RPMI7951 (cell line): Measurements from ENCODE around the gene PVALEF. TPM values are rescaled to one million over a fixed set of nuclear protein-coding genes. Genes with fewer than 3 reads are reported as not detected.

Experiments used
- DNase-seq: peaks from one replicate; pipeline ENCODE4 v3.0.0-alpha.2; 2012; ENCODE audit warnings: low read depth
- total RNA-seq: library from RNA; depleted of rRNA; stranded (reverse); fragments of >200 nt; shearing (Covaris generic); gene quantifications from 2 replicates; pipeline ENCODE4 v1.2.3, GENCODE V29; 2014

PVALEF gene
- total RNA-seq, 1 experiment from 2014 or later = not detected

- no peak for DNase-seq
Observed at GRCh38 chr17:81197409-81197795, 32.1 kb downstream of the PVALEF start.

DNA sequence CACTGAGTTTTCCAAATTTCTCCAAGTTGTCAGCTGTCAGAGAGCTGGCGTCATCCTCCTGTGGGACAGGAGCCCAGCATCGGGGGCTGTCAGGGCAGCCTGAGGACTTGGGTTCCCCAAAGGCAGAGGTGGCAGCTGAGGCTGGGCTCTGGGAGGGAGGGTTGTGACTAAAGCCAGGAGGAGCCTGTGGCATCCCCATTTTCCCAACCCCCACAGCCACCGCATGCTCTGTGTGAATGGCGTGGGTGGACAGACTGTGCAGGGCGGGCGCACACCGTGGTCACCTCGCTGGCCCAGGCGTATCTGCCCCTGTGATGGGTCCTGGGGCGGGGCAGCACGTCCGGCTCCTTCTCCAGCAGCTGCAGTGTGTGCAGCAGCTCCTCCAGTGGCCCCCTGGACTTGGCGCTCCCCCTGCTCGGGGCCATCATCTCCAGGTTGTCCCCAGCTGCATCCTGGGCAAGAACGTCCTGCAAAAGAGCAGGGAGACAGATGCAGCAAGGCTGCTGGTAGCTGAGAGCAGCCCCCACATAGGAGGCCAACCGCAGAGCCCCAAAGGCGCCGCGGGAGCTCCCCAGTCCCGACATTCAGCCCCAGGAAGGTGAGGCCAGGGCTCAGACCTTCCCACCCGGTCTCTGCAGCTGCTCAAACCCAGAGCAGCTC lies 32.7 kb downstream of the PVALEF start:
- no peak for DNase-seq

GRCh38 chr17:81198826-81199481 lies 33.6 kb downstream of the PVALEF start:
- DNase-seq = no peak

DNA sequence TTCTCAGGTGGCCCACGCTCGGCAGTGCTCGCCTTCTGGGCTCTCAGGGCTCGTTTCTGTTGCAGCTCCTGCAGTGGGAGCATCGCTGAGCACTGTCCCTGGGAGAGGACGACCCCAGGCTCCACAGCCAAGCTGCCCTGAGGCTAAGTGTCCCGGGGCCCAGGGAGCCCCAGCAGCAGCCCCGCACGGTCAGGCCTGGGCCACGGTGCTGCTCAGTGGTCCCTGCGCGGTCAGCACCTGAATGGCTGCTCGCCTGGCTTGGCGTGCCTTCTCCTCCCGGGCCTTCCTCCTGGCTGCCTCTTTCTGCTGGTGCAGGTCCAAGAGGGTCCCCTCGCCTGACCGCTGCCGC lies 34.1 kb downstream of the PVALEF start:
- no peak for DNase-seq

GRCh38 chr17:81200201-81200600 lies 34.9 kb downstream of the PVALEF start:
- DNase-seq = no peak

DNA sequence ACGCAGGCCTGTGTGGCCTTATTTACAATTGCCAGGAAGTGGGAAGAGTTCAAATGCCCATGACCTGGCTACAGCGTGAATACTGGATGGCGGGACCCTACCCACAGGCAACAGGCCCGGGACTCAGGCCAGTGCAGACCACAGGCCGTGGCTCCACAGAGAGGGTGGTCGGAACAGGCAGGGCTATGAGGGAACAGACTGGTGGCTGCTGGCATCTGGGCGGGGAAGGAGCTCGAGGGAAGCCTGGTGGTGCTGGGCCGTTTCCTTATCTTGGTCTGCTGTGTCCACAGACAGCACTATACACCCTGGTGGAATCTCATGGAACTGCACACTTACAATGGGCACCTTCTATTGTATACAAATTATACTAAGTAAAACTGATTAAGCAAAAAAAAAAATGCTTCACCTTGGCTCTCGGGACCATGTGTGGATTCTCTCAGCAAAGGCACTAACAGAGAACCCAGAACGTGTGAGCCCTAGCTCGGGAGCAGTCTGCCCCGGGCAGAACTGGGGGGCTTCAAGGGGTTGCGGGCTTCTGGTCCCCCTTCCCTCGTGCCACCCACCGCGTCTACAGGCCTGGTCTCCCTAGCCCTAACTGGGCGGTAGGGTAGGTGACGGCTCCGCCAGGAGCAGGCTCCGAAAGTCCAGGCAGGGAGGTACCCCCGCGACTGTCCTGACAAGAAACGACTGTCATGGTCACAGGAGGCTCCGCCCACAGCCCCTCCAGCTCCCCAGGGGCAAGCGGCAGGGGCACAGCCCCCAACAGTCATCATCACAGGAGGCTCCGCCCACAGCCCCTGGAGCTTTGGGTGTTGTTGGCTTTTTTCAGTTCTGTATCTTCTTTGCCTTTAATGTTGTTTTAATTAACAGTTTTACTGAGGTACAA lies 35.6 kb downstream of the PVALEF start:
- peak; percentile 40 for DNase-seq

DNA sequence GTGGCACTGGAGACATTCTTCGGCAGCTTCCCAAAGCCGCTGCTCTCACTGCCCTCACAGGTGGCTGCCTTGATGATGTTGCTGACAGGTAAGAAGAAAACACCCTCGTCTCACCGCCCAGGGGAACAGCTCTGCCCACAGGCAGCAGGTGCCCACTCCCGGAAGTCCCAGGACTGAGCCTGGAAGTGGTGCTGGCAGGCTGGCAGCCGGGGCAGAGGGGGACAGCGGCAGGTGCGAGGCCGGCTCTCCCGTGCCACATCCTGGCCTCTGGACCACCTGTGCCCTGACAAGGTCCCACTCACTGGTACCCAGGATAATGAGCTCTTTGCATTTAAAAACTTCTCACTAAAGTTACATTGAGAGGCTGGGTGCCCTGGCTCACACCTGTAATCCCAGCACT lies 37.0 kb downstream of the PVALEF start:
- DNase-seq = no peak

DNA sequence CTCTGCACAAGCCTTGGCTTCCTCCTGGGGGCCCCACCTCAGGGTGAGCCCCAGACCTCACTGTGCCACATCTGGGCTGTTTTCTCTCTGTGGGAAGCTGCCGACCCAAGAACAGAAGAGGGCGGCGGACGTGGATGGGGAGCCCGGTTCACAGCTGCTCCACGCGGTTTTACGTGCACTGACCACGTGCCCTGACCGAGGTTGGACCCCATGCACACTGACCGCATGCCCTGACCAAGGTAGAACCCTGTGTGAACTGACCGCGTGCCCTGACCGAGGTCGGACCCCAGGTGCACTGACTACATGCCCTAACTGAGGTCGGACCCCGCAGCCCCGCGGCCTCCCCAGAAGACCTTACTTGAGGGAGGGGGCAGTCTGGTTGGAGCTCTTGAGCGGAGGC lies 37.8 kb downstream of the PVALEF start:
- no peak for DNase-seq

DNA sequence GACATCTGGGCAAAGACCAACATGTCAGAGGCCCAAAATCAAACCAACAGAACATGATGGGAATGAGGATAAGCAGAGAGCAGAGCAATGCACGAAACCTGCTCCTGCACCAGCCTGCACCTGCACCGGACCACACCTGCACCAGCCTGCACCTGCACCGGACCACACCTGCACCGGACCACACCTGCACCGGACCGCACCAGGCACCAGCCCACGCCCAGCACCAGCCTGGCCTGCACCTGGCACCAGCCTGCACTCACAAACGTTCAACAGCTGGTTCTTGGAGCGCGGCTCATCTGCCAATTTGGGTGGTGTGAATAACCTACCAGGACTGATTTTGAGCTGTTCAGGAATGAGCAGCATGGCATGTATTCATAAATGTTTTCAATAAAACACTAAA lies 39.3 kb downstream of the PVALEF start:
- no peak for DNase-seq

- DNase-seq = no peak
Observed at GRCh38 chr17:81206166-81206565, 40.9 kb downstream of the PVALEF start.

DNA sequence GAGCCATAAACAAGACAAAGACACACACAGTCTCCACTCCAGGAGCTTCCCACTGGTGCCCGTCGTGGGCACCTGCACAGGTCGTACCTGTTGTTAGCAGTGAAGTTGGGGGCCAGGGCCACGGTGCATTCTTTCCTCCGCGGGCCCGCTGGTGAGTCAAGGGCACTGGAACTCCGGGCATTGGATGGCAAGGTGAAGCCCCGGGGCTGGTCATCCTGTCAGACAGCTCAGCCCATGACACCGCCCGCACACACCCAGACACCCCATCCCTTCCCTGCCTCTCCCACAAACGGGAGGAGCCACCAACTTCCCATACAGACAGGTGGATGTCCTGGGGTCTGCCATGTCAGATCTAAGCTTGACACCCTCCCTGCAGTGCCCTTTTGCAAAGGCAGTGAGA lies 41.4 kb downstream of the PVALEF start:
- DNase-seq = no peak

DNA sequence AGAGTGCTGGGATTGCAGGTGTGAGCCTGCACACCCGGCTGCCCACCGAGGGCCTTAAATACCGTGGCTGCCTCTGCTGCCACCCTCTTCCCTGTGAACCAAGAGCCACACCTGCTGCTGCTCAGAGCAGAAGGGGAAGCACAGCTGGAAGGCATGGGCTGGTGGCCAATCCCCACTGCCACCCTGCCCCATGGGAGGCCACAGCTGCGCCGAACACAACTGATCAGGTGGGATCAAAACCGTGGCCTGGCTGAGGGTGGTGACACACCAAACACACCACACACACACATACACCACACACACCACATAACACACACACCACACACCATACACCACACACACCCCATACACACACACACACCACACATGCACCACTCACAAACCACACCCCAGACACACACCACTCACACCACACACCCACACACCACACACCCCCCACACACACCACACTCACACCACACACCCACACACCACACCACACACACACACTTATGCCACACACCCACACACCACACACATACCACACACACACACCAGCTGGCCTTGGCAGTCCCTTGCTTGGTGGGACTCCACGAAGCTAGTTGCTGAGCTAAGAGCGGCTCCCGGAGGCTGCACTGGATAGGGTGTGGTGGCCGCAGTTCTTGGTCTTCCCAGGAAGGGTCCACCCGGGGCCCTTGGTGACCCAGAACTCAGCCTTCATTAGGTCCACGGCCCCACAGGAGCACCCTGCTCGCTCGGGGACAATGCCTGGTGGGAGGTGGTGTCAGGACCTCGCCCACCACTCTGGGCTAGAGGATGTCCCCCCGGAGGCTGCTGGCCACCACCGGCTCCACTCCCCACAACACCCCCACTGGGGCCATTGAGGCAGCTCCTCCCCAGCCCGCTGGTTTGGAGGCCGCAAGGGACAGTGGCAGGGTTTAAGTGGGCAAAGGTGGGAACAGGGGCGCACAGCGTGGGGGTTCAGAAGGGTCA lies 42.6 kb downstream of the PVALEF start:
- peak; percentile 15 for DNase-seq

DNA sequence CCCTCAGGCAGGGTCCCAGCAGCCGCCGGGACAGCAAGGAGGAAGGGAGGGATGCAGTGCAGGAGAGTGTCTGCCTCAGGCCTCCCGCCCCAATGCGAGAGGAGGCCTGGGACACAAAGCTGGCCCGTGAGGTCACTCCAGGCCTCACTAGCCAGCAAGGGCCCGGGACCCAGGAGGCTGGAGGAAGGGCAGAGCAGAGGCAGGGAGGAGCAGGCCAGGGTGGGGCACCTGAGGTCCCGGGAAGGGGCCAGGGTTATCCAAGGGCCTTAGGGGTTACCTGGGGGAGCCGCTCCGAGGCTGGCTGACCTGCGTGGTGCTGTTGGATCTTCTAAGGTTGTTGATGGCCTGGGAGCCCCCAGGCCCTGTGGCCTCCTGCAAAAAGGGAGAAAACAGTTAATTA lies 43.3 kb downstream of the PVALEF start:
- DNase-seq = no peak

DNA sequence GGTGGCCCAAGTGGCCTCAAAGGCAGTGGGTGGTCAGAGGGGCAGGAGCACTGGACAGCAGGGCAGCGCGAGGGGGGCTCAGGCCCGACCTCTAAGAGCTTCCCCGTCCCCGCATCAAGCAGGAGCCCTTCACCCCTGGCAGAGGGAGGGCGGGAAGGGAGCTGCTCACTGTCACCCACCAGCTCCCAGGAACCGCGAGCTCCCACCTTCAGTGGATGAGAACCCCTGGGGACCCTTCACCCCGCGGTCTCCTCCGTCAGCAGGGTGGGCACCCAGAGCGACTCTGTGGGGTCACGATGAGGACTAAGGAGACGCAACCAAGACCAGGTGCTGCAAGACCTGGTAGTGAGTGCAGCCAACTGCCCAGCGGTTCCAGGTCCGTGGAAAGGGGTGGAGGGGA lies 43.8 kb downstream of the PVALEF start:
- no peak for DNase-seq

GRCh38 chr17:81210466-81210865 lies 45.2 kb downstream of the PVALEF start:
- DNase-seq = no peak

DNA sequence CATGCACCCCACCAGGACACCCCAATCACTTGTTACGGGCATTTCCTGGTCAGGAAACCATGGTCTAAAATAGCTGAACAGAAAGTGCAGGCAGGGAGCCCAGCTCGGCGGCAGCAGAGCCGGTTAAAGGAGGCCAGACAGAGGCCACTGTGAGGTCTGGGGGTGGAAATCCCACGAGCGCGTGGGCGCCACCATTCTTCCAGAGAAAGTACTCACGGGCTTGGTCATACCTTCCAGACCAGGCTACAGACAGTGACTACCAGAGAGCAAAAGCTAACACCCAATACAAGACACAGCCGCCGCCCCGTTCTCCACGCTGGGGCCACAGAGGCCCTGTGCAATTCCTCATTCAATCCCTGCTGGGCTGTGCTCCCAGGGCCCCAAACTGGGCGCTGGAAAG lies 45.6 kb downstream of the PVALEF start:
- no peak for DNase-seq

DNA sequence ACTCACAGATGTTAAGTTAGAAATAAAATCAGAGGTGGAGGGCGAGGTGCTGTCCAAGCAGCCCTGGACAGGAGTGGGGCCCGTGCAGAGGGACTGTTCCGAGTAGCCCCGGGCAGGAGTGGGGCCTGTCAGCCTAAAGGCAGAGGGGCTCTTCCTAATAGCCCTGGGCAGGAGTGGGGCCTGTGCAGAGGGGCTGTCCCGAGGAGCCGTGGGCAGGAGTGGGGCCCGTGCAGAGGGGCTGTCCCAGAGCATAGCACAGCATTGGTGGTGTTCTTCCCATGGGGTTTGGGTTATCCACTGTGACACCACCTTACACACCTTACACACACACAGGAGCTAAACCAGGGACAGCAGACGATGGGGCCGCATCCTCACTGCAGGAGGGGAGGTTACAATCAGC lies 47.1 kb downstream of the PVALEF start:
- no peak for DNase-seq

DNA sequence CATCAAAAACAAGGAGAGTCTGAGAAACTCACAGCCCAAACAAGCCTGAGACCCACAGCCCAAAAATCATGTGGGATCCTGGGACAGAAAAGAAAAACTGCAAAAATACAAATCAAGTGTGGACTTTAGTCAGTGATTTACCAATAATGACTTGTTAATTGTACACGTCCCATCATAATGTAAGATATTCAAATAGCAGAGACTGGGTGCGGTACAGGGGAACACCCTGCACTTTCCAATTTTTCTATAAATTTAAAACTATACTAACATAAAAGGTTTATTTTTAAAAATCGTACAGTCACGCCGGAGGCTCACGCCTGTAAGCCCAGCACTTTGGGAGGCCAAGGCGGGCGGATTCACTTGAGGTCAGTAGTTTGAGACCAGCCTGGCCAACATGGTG lies 48.7 kb downstream of the PVALEF start:
- DNase-seq = no peak

- DNase-seq = no peak
Observed at GRCh38 chr17:81217491-81217890, 52.2 kb downstream of the PVALEF start.

DNA sequence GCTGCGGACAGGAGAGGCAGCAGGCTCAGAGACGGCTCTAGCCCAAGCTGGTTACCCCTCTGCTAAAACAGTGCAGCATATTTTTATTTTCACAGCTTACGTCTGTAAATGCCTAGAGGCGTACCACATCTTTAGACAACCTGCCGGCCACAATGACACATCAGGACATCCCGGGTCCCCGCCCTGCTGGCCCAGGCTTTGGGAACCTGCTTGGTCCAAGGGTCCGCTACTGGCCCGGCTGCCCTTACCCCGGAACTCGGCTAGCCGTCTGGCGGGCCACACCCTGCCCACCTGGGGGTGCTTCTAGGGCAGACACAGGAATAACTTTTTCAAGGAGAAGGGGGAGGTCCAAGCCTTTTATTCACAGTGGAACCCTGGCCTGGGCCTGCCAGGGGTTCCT lies 53.2 kb downstream of the PVALEF start:
- DNase-seq = no peak

DNA sequence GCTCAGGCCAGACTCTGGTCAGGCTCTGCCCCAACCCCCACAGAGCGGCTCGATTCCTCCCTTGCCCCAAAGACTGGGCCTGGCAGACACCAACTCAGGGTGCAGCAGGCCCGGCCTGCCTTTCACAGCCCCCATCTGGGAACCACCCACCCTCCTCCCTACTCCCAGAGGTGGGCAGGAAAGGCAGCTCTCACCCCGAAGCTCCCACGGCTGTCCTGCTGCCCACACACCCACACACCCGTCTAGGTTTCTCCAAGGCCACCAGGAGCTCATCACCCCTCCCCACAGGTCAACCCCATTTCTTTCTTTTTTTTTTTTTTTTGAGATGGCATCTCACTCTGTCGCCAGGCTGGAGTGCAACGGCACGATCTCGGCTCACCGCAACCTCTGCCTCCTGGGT lies 53.7 kb downstream of the PVALEF start:
- DNase-seq = no peak
